ENCODE measurements around the gene PARP3.

- TF ChIP-seq CTCF (IDR thresholded peaks at IDR 0.05) (no peak), POLR2A (IDR thresholded peaks at IDR 0.05) (no peak)
These were observed 10.4 kb upstream of the PARP3 start for GRCh38 chr3:51931756-51932155.
